Omental fat pad (tissue), 4 donors: ENCODE measurements around the gene IGDCC3. TPM values are rescaled to one million over a fixed set of nuclear protein-coding genes. Genes with fewer than 3 reads are reported as not detected.

ENCODE experiments used
- ATAC-seq: fragments of 150-250 bp; one replicate; pipeline ENCODE4 v1.9.1; 2016; ENCODE audit warnings: mild to moderate bottlenecking, moderate library complexity; ENCODE audit not compliant: low FRiP score
- DNase-seq: peaks from one replicate; pipeline ENCODE4 v3.0.0-alpha.2; 2019; ENCODE audit warnings: low spot score
- CTCF ChIP-seq, 3 donors: fragments of 450-650 bp; IDR thresholded peaks; one replicate each; pipeline ENCODE4 v1.5.1; 2016 to 2017; ENCODE audit warnings: antibody characterized with exemption in 3 of 3, mild to moderate bottlenecking in 3 of 3, moderate library complexity in 2 of 3
- total RNA-seq, 4 donors: library from RNA; depleted of rRNA; stranded (reverse); fragments of >200 nt; gene quantifications; one replicate each; pipeline ENCODE4 v1.1.0, GENCODE V29; 2016

The IGDCC3 gene
- total RNA-seq, 4 donors from 2014 or later, result not detected

GRCh38 chr15:65344914-65345275, 32.9 kb downstream of the IGDCC3 start:
- ATAC-seq (no peak), DNase-seq (no peak)
- TF ChIP-seq CTCF (IDR thresholded peaks at IDR 0.05), result no peak

- DNase-seq, result no peak
- no peak for TF ChIP-seq CTCF (IDR thresholded peaks at IDR 0.05)
- ATAC-seq, result no peak
These were observed 33.4 kb downstream of the IGDCC3 start for GRCh38 chr15:65344214-65344913.

GRCh38 chr15:65343374-65343981, 34.3 kb downstream of the IGDCC3 start:
- TF ChIP-seq CTCF (IDR thresholded peaks at IDR 0.05), result no peak
- DNase-seq (no peak), ATAC-seq (no peak)

GRCh38 chr15:65342493-65342892, 35.3 kb downstream of the IGDCC3 start:
- no peak for TF ChIP-seq CTCF (IDR thresholded peaks at IDR 0.05)
- DNase-seq, result no peak
- ATAC-seq, result no peak

GRCh38 chr15:65339920-65340319, 37.9 kb downstream of the IGDCC3 start:
- ATAC-seq, result no peak
- TF ChIP-seq CTCF (IDR thresholded peaks at IDR 0.05), result no peak
- DNase-seq, result no peak

- ATAC-seq (no peak), DNase-seq (no peak)
- no peak for TF ChIP-seq CTCF (IDR thresholded peaks at IDR 0.05)
These were observed 38.4 kb downstream of the IGDCC3 start for GRCh38 chr15:65339416-65339815.

GRCh38 chr15:65338823-65339222, 39.0 kb downstream of the IGDCC3 start:
- TF ChIP-seq CTCF (IDR thresholded peaks at IDR 0.05), result no peak
- ATAC-seq (no peak), DNase-seq (no peak)
